Glutamatergic neuron (in vitro differentiated cells): Measurements from ENCODE around the gene PLEKHA5. TPM values are rescaled to one million over a fixed set of nuclear protein-coding genes. Genes with fewer than 3 reads are reported as not detected.
"Not testable (repeated sequence)": the region's sequence is repeated elsewhere in the genome, so short reads cannot be mapped to it uniquely, and the experiment has no call there.

Experiments used
- DNase-seq: peaks from one replicate; pipeline ENCODE4 v3.0.0; 2022
- H3K27ac Mint-ChIP-seq: one replicate; pipeline ENCODE4 v1.8.0; 2020; ENCODE audit warnings: mild to moderate bottlenecking, mixed read lengths, inconsistent platforms; ENCODE audit not compliant: unreplicated experiment
- H3K27me3 Mint-ChIP-seq: one replicate; pipeline ENCODE4 v1.8.0; 2020; ENCODE audit warnings: mild to moderate bottlenecking, moderate library complexity, mixed read lengths, inconsistent platforms; ENCODE audit not compliant: unreplicated experiment
- H3K36me3 Mint-ChIP-seq: one replicate; pipeline ENCODE4 v1.8.0; 2020; ENCODE audit warnings: mild to moderate bottlenecking, mixed read lengths, inconsistent platforms; ENCODE audit not compliant: unreplicated experiment
- H3K4me1 Mint-ChIP-seq: one replicate; pipeline ENCODE4 v1.8.0; 2020; ENCODE audit warnings: mild to moderate bottlenecking, low read depth, mixed read lengths, inconsistent platforms; ENCODE audit not compliant: unreplicated experiment
- H3K4me3 Mint-ChIP-seq: one replicate; pipeline ENCODE4 v1.8.0; 2020; ENCODE audit warnings: mild to moderate bottlenecking, mixed read lengths, inconsistent platforms; ENCODE audit not compliant: unreplicated experiment
- H3K9me3 Mint-ChIP-seq: one replicate; pipeline ENCODE4 v1.8.0; 2020; ENCODE audit warnings: mild to moderate bottlenecking, moderate library complexity, mixed read lengths, inconsistent platforms; ENCODE audit not compliant: unreplicated experiment
- total RNA-seq: library from RNA; stranded (reverse); fragmentation: NEBNext Ultra II Directional; extraction: Animal tissue kit (Norgen Biotek cat#: 25700); gene quantifications from one replicate; pipeline ENCODE4 v1.2.1, GENCODE V29; 2021; ENCODE audit not compliant: unreplicated experiment
- TF ChIP-seq, protein P1 (sequence below): fragments of 200-600 bp; sonication (generic); IDR thresholded peaks from one replicate; pipeline ENCODE4 v1.5.0; 2021; ENCODE audit not compliant: partially characterized antibody, unreplicated experiment

The PLEKHA5 gene
- total RNA-seq, 1 donor from 2014 or later = 314 TPM

DNA sequence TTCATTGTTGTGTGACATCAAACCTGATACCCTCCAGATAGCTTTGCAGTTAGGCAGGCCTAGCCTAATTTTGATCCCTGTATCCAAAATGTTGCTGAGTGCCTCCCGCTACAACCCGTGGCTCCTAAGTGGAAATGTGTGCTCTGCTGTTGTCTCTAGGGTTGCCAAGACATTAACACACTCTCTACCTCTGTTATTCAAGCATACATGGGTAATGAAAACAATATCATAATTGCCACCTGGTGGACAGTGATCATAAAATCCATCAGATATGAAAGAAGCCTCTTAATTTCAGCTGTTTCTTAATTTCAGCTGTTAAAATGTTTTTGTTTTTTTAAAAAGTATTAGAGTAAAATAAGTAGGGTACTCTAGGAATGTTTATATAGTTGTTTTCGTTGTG, 93.5 kb downstream of the PLEKHA5 start:
- no peak for DNase-seq
- Mint-ChIP-seq H3K36me3 (no peaks in the 10 kb centered on the region), H3K4me3 (peak overlapping the region; percentile 61), H3K27ac (peak overlapping the region; percentile 88), H3K4me1 (peaks cover 58% of the 10 kb centered on the region), H3K9me3 (peaks cover 14% of the 10 kb centered on the region), H3K27me3 (peaks cover 6% of the 10 kb centered on the region)
- TF ChIP-seq, protein P1, sequence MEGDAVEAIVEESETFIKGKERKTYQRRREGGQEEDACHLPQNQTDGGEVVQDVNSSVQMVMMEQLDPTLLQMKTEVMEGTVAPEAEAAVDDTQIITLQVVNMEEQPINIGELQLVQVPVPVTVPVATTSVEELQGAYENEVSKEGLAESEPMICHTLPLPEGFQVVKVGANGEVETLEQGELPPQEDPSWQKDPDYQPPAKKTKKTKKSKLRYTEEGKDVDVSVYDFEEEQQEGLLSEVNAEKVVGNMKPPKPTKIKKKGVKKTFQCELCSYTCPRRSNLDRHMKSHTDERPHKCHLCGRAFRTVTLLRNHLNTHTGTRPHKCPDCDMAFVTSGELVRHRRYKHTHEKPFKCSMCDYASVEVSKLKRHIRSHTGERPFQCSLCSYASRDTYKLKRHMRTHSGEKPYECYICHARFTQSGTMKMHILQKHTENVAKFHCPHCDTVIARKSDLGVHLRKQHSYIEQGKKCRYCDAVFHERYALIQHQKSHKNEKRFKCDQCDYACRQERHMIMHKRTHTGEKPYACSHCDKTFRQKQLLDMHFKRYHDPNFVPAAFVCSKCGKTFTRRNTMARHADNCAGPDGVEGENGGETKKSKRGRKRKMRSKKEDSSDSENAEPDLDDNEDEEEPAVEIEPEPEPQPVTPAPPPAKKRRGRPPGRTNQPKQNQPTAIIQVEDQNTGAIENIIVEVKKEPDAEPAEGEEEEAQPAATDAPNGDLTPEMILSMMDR = peak; percentile 49

DNA sequence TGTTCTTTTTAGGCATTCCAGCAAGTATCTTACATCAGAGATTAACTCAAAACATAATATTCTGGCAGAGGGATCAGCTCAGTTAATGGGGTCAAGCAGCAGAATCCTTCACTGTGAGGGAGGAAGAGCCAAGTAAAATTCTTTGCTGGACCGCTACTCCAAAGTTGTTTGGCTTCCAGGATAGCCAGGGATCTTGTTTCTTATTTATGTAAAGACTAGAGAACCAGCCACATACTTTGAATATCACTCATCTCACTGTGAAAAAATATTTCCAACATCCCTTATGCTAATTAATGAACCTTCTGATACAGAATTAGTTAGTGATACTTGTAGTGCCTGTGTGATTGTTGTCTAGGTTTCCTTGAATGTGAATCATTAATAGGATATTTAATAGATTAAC, 94.2 kb downstream of the PLEKHA5 start:
- peak overlapping the region; percentile 25 for H3K4me3 Mint-ChIP-seq
- H3K9me3 Mint-ChIP-seq = peaks cover 18% of the 10 kb centered on the region
- H3K27ac Mint-ChIP-seq = peak overlapping the region; percentile 73
- H3K27me3 Mint-ChIP-seq = peaks cover 6% of the 10 kb centered on the region
- peaks cover 60% of the 10 kb centered on the region for H3K4me1 Mint-ChIP-seq
- TF ChIP-seq, protein P1 = no peak
- no peaks in the 10 kb centered on the region for H3K36me3 Mint-ChIP-seq
- DNase-seq = no peak

DNA sequence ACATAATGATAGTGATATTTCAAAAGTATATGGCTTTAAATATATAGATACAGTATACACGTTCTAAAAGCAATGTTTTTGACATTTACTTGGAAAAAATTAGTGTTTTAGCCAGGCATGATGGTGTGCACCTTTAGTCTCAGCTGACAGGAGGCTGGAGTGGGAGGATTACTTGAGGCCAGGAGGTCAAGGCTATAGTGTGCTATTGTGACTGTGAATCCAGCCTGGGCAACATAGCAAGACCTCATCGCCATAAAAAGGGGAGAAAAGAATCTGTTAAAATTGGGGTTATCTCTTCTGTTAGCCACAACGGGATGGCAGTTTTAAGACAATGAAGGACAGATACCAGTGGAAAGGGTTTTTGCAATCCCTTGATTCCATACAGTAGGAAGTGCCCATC, 95.2 kb downstream of the PLEKHA5 start:
- Mint-ChIP-seq H3K9me3 (peaks cover 21% of the 10 kb centered on the region), H3K4me1 (peaks cover 54% of the 10 kb centered on the region), H3K27ac (peak overlapping the region; percentile 52), H3K4me3 (no peak overlapping the region), H3K36me3 (peaks cover 10% of the 10 kb centered on the region), H3K27me3 (peaks cover 9% of the 10 kb centered on the region)
- TF ChIP-seq, protein P1 = no peak
- DNase-seq = no peak

DNA sequence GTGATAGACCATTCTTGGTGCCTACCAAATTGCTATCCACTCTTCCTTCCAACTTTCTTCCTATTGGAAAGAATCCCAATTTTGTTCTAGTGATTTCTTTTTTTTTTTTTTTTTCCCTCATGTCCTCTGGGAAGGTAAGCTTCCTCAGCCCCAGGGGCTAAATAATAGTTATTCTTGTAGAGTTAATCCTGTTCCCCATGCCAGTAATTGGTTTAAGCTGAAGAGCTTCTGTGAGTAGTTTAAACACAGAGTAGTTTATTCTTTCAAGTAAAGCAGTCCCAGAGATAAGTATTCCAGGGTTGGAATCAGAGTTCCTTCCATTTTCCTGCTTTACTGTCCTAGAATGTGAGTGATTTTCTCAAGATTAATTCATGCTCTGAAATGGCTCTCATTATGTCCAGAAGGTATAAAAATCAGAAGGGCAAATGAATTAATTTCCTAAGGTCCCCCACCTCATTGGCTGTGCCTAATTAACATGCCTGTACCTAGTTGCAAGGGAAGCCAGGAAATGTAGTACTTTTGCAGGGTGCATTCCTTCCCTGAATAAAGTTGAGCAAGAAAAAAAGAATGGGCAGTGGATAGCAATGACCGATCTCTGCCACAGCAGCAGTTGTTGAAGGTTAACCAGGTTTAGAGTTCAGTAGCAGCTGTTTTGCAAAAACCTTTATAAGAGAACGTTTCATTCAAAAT, 97.8 kb downstream of the PLEKHA5 start:
- peaks cover 34% of the 10 kb centered on the region for H3K4me1 Mint-ChIP-seq
- TF ChIP-seq, protein P1 = no peak
- no peak overlapping the region for H3K4me3 Mint-ChIP-seq
- peaks cover 19% of the 10 kb centered on the region for H3K9me3 Mint-ChIP-seq
- peaks cover 10% of the 10 kb centered on the region for H3K36me3 Mint-ChIP-seq
- peaks cover 9% of the 10 kb centered on the region for H3K27me3 Mint-ChIP-seq
- H3K27ac Mint-ChIP-seq = no peak overlapping the region
- no peak for DNase-seq

DNA sequence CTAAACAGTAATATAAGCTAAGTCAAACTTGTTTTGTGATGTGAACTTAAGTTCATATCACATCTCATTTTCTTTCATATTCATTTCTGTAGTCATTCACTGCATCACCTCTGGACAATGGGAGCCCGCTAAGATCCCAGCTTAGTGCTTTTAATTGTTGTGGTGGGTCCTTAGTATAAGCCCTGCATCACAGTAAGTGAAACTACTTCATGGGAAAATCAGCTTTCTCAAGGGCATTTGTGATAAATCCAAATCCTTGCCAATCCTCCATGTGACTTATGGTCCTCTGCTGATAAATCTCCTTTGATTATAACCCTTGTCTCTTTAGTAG, 98.3 kb downstream of the PLEKHA5 start:
- TF ChIP-seq, protein P1 = no peak
- H3K4me1 Mint-ChIP-seq = peaks cover 30% of the 10 kb centered on the region
- H3K9me3 Mint-ChIP-seq = peaks cover 17% of the 10 kb centered on the region
- no peak overlapping the region for H3K4me3 Mint-ChIP-seq
- peaks cover 6% of the 10 kb centered on the region for H3K27me3 Mint-ChIP-seq
- no peak overlapping the region for H3K27ac Mint-ChIP-seq
- H3K36me3 Mint-ChIP-seq = peaks cover 10% of the 10 kb centered on the region
- DNase-seq = no peak

DNA sequence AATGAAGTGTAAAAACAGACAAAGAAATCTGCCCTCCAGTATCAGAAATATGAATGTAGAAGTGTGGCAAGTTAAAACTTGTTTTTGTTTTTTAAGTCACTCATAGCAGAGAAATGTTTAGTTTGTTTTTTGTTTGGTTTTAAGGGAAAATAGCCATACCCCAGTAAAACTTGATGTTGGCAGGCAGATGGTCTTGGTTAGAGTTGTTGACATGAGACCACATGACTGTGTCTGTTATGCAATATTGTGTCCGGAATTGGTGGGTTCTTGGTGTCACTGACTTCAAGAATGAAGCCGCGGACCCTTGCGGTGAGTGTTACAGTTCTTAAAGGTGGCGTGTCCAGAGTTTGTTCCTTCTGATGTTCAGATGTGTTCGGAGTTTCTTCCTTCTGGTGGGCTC, 99.5 kb downstream of the PLEKHA5 start:
- Mint-ChIP-seq H3K27ac (peak overlapping the region; percentile 18), H3K9me3 (peaks cover 11% of the 10 kb centered on the region), H3K4me1 (peaks cover 25% of the 10 kb centered on the region)
- not testable (repeated sequence) for H3K36me3 Mint-ChIP-seq, H3K27me3 Mint-ChIP-seq, DNase-seq, H3K4me3 Mint-ChIP-seq
